OCI-LY3 (cell line): ENCODE results near the gene SREBF1.

Experiments used
- CTCF ChIP-seq: fragments of 200-600, 300-600 bp; sonication (generic); IDR thresholded peaks from 2 replicates; pipeline ENCODE4 v1.5.1; 2014; ENCODE audit warnings: antibody characterized with exemption, low read length, low read depth
- EZH2phosphoT487 ChIP-seq: fragments of 200-600 bp; shearing (Covaris generic); IDR thresholded peaks from 2 replicates; pipeline ENCODE4 v1.6.1; 2018; ENCODE audit warnings: antibody characterized with exemption, mixed run types, low read depth

GRCh38 chr17:17798573-17799255 is 38.1 kb downstream of the SREBF1 start:
- TF ChIP-seq CTCF (no peak), EZH2phosphoT487 (no peak)
